Measurements from ENCODE around the gene C2orf76.

C2orf76 gene

GRCh38 chr2:119397196-119397595 lies 30.6 kb upstream of the C2orf76 start:
- Histone ChIP-seq H3K4me3 (ENCODE audit: low read length) (no peak overlapping the region), H3K9me3 (replicated peaks; ENCODE audit: insufficient read depth, low read length) (no peaks in the 10 kb centered on the region), H3K4me2 (ENCODE audit: low read depth, low read length) (no peak overlapping the region), H3K79me2 (ENCODE audit: low read length) (no peaks in the 10 kb centered on the region), H4K20me1 (ENCODE audit: insufficient read depth, low read length) (no peaks in the 10 kb centered on the region), H3K9ac (ENCODE audit: low read length) (no peak overlapping the region), H2AFZ (ENCODE audit: low read length) (no peak overlapping the region), H3K27ac (ENCODE audit: low read length) (no peak overlapping the region), H3K9me2 (replicated peaks; ENCODE audit: insufficient read depth, low read length) (no peaks in the 10 kb centered on the region), H3K36me3 (replicated peaks; ENCODE audit: insufficient read depth, low read length) (no peaks in the 10 kb centered on the region), H3K4me1 (ENCODE audit: low read length) (no peaks in the 10 kb centered on the region), H3F3A (ENCODE audit: insufficient read depth, low read length) (no peaks in the 10 kb centered on the region), H3K27me3 (replicated peaks; ENCODE audit: insufficient read depth, low read length) (no peaks in the 10 kb centered on the region)
- DNase-seq, result no peak
- TF ChIP-seq EZH2 (optimal IDR thresholded peaks at IDR 0.05; ENCODE audit: low read depth, low read length), result no peak

- no peak overlapping the region for H3K27ac ChIP-seq (ENCODE audit: low read length)
- H3K9me3 ChIP-seq (replicated peaks; ENCODE audit: insufficient read depth, low read length), result no peaks in the 10 kb centered on the region
- TF ChIP-seq EZH2phosphoT487 (IDR thresholded peaks at IDR 0.05; ENCODE audit: low read length) (no peak), EZH2 (optimal IDR thresholded peaks at IDR 0.05; ENCODE audit: low read depth, low read length) (no peak), CTCF (IDR thresholded peaks at IDR 0.05; ENCODE audit: low read length) (no peak)
- H3K4me2 ChIP-seq (ENCODE audit: low read depth, low read length), result no peak overlapping the region
- 0 out of 2 replicates have a peak, but pooled peaks cover 3% of the 10 kb centered on the region for H3K4me1 ChIP-seq (ENCODE audit: low read length)
- H3K4me3 ChIP-seq (ENCODE audit: low read length), result no peak overlapping the region
- no peak overlapping the region for H2AFZ ChIP-seq (ENCODE audit: low read length)
- no peak for DNase-seq
- no peaks in the 10 kb centered on the region for H3K79me2 ChIP-seq (ENCODE audit: low read length)
- H3K9me2 ChIP-seq (replicated peaks; ENCODE audit: insufficient read depth, low read length), result no peaks in the 10 kb centered on the region
- no peaks in the 10 kb centered on the region for H3K27me3 ChIP-seq (replicated peaks; ENCODE audit: insufficient read depth, low read length)
- no peaks in the 10 kb centered on the region for H3F3A ChIP-seq (ENCODE audit: insufficient read depth, low read length)
- H4K20me1 ChIP-seq (ENCODE audit: insufficient read depth, low read length), result no peaks in the 10 kb centered on the region
- no peaks in the 10 kb centered on the region for H3K36me3 ChIP-seq (replicated peaks; ENCODE audit: insufficient read depth, low read length)
- no peak overlapping the region for H3K9ac ChIP-seq (ENCODE audit: low read length)
Observed at GRCh38 chr2:119393971-119394748, 27.5 kb upstream of the C2orf76 start.

DNA sequence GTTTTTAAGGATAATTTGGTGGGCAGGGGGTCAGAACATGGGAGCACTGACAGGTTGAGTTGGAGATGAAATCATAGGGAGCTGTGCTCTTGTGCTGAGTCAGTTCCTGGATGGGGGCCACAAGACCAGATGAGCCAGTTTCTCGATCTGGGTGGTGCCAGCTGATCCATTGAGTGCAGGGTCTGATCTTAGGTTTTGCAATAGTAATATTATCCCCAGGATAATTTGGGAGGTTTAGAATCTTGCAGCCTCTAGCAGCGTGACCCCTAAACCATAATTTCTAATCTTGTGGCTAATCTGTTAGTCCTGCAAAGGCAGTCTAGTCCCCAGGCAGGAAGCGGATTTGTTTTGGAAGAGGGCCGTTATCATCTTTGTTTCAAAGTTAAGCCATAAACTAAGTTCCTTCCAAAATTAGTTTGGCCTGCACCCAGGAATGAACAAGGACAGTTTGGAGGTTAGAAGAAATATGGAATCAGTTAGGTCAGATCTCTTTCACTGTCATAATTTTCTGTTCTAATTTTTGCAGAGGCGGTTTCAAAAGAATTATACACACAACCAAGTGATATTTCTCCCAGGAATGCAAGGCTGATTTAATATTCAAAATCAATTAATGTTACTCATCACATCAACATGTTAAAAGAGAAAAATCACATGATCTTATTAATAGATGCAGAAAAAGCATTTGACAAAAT lies 23.1 kb upstream of the C2orf76 start:
- H3K4me1 ChIP-seq (ENCODE audit: low read length), result peaks cover 9% of the 10 kb centered on the region
- TF ChIP-seq CTCF (IDR thresholded peaks at IDR 0.05; ENCODE audit: low read length) (no peak), EZH2 (optimal IDR thresholded peaks at IDR 0.05; ENCODE audit: low read depth, low read length) (no peak), EZH2phosphoT487 (IDR thresholded peaks at IDR 0.05; ENCODE audit: low read length) (no peak)
- no peak overlapping the region for H3K4me2 ChIP-seq (ENCODE audit: low read depth, low read length)
- H3K9me3 ChIP-seq (replicated peaks; ENCODE audit: insufficient read depth, low read length), result no peaks in the 10 kb centered on the region
- H4K20me1 ChIP-seq (ENCODE audit: insufficient read depth, low read length), result no peaks in the 10 kb centered on the region
- H3K36me3 ChIP-seq (replicated peaks; ENCODE audit: insufficient read depth, low read length), result no peaks in the 10 kb centered on the region
- peak overlapping the region; percentile 45; the same call in 1 of the 2 replicates for H2AFZ ChIP-seq (ENCODE audit: low read length)
- no peaks in the 10 kb centered on the region for H3K9me2 ChIP-seq (replicated peaks; ENCODE audit: insufficient read depth, low read length)
- DNase-seq, result no peak
- H3K79me2 ChIP-seq (ENCODE audit: low read length), result no peaks in the 10 kb centered on the region
- no peak overlapping the region for H3K4me3 ChIP-seq (ENCODE audit: low read length)
- no peak overlapping the region for H3K9ac ChIP-seq (ENCODE audit: low read length)
- no peaks in the 10 kb centered on the region for H3K27me3 ChIP-seq (replicated peaks; ENCODE audit: insufficient read depth, low read length)
- no peaks in the 10 kb centered on the region for H3F3A ChIP-seq (ENCODE audit: insufficient read depth, low read length)
- no peak overlapping the region for H3K27ac ChIP-seq (ENCODE audit: low read length)
